ENCODE data around the gene LRRC26.

- TF ChIP-seq POLR2AphosphoS5 (IDR thresholded peaks at IDR 0.05): no peak
- no peak for TF ChIP-seq CTCF (IDR thresholded peaks at IDR 0.05)
- TF ChIP-seq POLR2A (IDR thresholded peaks at IDR 0.05): no peak
- no peak for TF ChIP-seq EP300 (IDR thresholded peaks at IDR 0.05)
These were observed 32.8 kb downstream of the LRRC26 start for GRCh38 chr9:137136881-137137607.

All from sigmoid colon (tissue), 4 donors.